Stimulated activated memory B cell treated with anti-CD40 and anti-IgM and Interleukin-4, amounts not matched to agents 10 μg/mL and 1 μg/mL and 100 μg/mL, for 72 hours (primary cell): ENCODE results near the gene APH1A.
"Not testable (repeated sequence)": the region's sequence is repeated elsewhere in the genome, so short reads cannot be mapped to it uniquely, and the experiment has no call there.

Experiments
- ATAC-seq: fragments of 150-1000 bp; cut with Tn5 transposase; 2 replicates; pipeline ENCODE4 v1.10.0; 2021
- H3K27ac Mint-ChIP-seq: one replicate; pipeline ENCODE4 v1.8.0; 2022; ENCODE audit warnings: mild to moderate bottlenecking, mixed read lengths
- H3K27me3 Mint-ChIP-seq: one replicate; pipeline ENCODE4 v1.8.0; 2022; ENCODE audit warnings: mixed read lengths
- H3K36me3 Mint-ChIP-seq: one replicate; pipeline ENCODE4 v1.8.0; 2022; ENCODE audit warnings: mixed read lengths
- H3K4me1 Mint-ChIP-seq: one replicate; pipeline ENCODE4 v1.8.0; 2022; ENCODE audit warnings: mixed read lengths
- H3K4me3 Mint-ChIP-seq: one replicate; pipeline ENCODE4 v1.8.0; 2022; ENCODE audit warnings: mild to moderate bottlenecking, moderate library complexity, mixed read lengths
- H3K9me3 Mint-ChIP-seq: one replicate; pipeline ENCODE4 v1.8.0; 2022; ENCODE audit warnings: mixed read lengths

Gene APH1A

DNA sequence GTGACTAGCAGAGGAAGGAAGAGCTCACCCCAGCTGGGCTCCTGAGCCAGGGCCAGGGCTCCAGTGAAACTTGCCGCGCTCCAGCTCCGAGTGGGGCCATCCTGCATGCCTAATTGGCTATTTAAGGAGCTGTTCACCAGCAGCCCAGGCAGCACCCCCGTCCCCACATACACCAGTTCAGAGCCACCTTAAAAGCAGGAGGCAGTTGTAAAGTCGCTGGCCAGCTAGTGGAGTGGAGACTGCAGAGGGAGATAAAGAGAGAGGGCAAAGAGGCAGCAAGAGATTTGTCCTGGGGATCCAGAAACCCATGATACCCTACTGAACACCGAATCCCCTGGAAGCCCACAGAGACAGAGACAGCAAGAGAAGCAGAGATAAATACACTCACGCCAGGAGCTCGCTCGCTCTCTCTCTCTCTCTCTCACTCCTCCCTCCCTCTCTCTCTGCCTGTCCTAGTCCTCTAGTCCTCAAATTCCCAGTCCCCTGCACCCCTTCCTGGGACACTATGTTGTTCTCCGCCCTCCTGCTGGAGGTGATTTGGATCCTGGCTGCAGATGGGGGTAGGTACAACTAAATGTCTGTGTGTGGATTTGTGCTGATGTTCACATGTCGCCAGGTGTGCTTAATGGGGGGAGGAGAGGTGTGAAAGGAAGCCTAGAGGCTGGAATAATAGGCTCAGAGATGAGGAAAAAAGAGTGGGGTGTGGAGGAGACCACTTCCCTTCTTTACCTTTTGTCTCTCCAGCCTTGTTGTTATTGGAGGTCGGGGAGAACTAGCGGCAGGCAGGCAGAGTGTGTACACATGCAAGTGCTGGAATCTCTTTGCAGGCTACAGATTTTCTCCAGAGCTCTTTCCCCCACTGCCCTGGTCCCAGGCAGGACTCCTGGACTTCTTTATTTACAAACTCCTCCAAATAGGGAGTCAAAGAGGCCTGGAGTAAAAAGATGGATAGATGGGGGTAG is 10.9 kb downstream of the APH1A start, which contains the start of gene CA14:
Gene CA14 (plus strand): TSS at position 151 of the 962 bp plus-strand sequence. CDS start 355 bp downstream, at position 506.
- Mint-ChIP-seq H3K4me3 (no peak within 1 kb of the TSS), H3K4me1 (peaks cover 24% of the 10 kb centered on the region), H3K27me3 (peaks cover 44% of the 10 kb centered on the region), H3K9me3 (no peaks in the 10 kb centered on the region), H3K36me3 (no peaks in the 10 kb centered on the region), H3K27ac (peak within 1 kb of the TSS; percentile 18)
- no peak for ATAC-seq

DNA sequence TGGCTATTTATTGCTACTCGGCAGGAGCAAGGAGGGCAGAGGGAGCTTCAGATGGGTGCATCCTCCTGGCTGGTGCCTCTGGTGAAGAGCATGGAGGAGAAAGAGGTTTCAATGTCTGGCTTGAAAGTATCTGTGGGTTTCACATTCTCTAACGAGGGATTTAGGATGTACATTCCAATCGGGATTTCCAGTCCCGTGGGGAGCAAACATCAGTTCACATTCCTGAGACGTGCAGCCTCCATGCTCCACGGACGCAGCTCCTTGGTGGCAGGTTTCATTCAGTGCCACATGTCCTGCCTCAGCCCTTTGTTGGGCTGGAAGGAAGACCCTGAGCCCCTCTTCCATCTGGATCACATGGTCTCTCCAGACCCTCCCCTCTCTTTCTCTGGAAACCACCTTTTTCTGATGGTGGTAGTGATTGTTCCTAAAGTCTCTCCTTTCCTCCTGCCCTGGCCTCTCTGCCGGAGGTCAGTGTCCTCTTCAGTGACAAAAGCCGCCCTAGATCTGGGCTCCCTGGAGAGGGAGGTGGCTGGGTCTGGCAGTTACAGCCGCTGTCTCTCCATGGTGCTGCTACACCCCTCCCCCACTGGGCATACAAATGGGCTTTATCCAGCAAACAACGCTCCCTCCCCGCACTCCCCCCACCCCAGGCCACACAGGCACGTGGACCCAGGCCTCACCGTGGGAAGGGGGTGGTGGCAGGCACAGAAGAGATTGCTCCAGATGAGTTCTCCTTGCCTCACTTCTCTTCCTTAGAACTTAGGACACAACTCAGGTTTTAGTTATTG is 12.1 kb downstream of the APH1A start:
- Mint-ChIP-seq H3K27me3 (peaks cover 44% of the 10 kb centered on the region), H3K4me3 (no peak overlapping the region), H3K4me1 (peaks cover 24% of the 10 kb centered on the region), H3K36me3 (no peaks in the 10 kb centered on the region), H3K27ac (peak overlapping the region; percentile 32), H3K9me3 (no peaks in the 10 kb centered on the region)
- ATAC-seq = no peak

DNA sequence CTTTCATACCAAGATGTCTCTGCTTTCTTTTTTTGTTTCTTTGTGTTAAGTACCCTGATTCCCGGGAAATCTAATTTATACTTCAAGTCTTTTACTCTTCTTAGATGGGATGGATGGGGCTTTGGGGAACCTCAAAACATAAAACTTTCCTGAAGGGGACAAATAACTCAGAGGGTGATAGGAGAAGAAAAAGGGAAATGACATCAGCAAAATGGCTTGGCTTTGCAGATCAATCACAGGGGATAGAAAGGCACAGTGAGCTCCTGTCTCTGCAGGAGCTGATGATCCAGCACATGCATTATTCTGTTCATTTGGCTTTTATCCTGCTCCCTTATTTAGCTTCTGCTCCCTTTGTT is 12.6 kb downstream of the APH1A start:
- Mint-ChIP-seq H3K36me3 (no peaks in the 10 kb centered on the region), H3K27ac (peak overlapping the region; percentile 32), H3K4me3 (peak overlapping the region; percentile 65), H3K27me3 (peaks cover 44% of the 10 kb centered on the region), H3K4me1 (peaks cover 24% of the 10 kb centered on the region), H3K9me3 (no peaks in the 10 kb centered on the region)
- ATAC-seq = no peak

DNA sequence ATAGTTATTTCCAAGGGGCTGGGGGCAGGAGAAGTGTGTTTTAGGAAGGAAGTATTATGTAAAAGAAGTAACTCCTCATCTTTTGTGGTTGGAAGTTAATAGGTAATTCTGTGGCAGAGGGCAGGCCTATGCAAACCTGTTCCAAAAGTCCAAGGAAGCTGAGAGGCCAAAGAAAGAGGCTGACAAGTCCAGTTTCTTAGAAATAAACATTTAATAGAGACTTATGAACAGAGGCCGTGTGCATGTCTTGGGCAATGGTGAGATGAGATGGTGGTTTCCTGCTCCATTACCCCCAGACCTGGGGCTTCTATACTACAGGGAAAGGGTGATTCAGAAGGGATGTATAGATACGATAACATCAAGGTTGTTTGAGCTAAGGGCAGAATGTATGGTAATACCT is 18.9 kb downstream of the APH1A start:
- Mint-ChIP-seq H3K27me3 (peaks cover under 1% of the 10 kb centered on the region), H3K36me3 (no peaks in the 10 kb centered on the region), H3K27ac (no peak overlapping the region), H3K4me1 (no peaks in the 10 kb centered on the region), H3K4me3 (no peak overlapping the region), H3K9me3 (no peaks in the 10 kb centered on the region)
- ATAC-seq = no peak

DNA sequence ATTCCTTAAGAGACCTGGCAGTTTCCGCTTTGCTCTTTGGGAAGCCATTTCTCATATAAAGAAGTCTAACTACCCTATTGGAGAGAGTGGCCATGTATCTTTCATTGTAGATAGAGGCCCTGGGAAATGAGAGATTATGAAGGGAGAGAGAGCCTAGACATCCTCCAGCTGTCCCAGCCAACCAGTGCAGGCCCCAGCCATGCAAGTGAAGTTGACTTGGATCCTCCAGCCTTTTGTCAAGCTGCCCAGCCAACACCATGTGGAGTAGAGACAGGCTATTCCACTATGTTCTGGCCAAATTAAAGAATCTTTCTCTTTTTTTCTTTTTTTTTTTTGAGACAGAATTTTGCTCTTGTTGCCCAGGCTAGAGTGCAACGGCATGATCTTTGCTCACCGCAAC is 25.8 kb downstream of the APH1A start:
- Mint-ChIP-seq H3K27me3 (no peaks in the 10 kb centered on the region), H3K27ac (no peak overlapping the region), H3K36me3 (no peaks in the 10 kb centered on the region), H3K9me3 (no peaks in the 10 kb centered on the region), H3K4me3 (no peak overlapping the region), H3K4me1 (peaks cover 5% of the 10 kb centered on the region)
- ATAC-seq = no peak

DNA sequence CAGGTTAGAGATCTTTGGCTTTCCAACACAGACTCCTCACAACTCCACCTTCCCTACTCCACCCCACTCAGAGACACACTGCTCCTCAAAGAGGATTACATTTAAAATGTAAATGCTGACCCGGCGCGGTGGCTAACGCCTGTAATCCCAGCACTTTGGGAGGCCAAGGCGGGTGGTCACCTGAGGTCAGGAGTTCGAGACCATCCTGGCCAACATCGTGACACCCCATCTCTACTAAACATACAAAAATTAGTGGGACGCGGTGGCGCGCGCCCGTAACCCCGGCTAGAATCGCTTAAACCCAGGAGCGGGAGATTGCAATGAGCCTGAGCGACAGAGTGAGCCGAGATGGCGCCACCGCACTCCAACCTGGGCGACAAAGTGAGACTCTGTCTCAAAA is 31.1 kb downstream of the APH1A start:
- no peak overlapping the region for H3K4me3 Mint-ChIP-seq

DNA sequence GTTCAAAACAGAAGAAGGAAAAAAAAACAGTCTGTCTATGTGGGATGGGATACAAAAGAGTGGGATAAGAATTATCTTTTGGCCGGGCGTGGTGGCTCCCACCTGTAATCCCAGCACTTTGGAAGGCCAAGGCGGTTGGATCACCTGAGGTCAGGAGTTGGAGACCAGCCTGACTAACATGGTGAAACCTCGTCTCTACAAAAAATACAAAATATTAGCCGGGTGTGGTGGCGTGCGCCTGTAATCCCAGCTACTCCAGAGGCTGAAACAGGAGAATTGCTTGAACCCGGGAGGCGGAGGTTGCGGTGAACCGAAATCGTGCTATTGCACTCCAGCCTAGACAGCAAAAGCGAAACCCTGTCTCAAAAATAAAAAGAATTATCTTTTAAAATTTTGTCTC is 31.6 kb downstream of the APH1A start:
- H3K9me3 Mint-ChIP-seq, H3K36me3 Mint-ChIP-seq, H3K27ac Mint-ChIP-seq, H3K27me3 Mint-ChIP-seq, H3K4me3 Mint-ChIP-seq, ATAC-seq: not testable (repeated sequence)
- H3K4me1 Mint-ChIP-seq = peaks cover 27% of the 10 kb centered on the region

More for the DNA sequence above, 31.1 kb downstream of the APH1A start:
- H3K27me3 Mint-ChIP-seq = no peaks in the 10 kb centered on the region
- no peaks in the 10 kb centered on the region for H3K36me3 Mint-ChIP-seq
- H3K9me3 Mint-ChIP-seq = no peaks in the 10 kb centered on the region
- H3K27ac Mint-ChIP-seq = no peak overlapping the region
- H3K4me1 Mint-ChIP-seq = peaks cover 25% of the 10 kb centered on the region
- ATAC-seq = no peak

DNA sequence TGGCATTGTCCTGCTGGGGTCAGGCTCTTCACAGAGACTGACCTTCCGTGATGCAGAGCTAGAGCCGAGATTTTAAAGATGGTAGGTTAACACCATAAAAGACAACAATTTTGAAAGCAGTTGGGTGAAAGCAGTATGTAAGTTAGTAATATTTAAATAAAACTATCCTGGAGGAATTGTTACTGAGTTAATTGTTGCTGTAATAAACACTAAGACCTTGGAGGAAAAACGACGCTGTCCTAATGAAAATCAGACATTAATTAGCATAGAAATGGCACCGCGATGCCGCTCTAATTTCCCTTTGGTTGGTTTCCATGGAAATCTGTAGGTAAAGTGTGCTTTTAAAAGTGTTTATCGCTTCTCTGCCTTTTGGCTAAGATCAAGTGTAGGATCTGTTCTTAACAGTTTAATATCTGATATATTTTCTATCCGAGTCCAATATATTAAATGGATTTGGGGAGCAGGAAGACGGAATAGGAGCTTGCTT is 32.2 kb downstream of the APH1A start:
- Mint-ChIP-seq H3K36me3 (no peaks in the 10 kb centered on the region), H3K9me3 (no peaks in the 10 kb centered on the region), H3K4me3 (no peak overlapping the region), H3K4me1 (peaks cover 27% of the 10 kb centered on the region), H3K27me3 (no peaks in the 10 kb centered on the region), H3K27ac (no peak overlapping the region)
- no peak for ATAC-seq

DNA sequence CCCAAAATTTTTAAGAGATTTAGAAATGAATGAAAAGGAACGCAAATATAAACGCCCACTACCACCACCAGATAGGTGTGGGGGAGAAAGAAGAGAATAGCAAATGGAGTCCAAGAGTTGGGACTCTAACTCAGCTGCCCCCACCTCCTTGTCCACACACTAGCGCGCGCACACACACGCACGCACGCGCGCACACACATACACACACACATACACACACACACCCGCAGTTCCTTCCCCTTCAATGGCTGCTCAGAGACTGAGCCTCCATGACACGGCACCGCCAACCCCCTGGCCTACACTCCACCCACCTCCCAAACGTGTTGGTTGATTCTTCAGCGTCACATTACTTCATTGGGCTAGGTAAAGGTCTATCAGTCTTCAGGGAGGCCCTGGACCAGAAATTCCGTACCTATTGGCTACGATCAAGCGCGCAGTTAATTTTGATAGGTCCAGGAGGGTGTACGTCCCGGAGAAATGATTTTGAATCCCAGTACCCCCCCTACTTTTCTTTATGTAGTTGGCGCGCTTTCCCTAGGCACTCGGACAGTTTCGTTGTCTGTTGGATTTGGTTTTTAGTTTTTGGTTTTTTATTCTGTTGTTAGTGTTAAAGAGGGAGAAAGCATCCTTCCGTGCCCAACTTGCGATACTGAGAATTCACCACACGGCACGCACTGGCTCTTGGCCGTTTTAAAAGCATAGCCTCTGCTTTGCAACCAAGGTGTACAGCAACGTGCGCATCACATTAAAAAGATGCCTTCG is 32.8 kb downstream of the APH1A start, which contains the start of gene ANP32E:
Gene ANP32E (minus strand): TSS at position 261 of the 762 bp plus-strand sequence. CDS start 326 bp downstream, outside the sequence.
- peaks cover 27% of the 10 kb centered on the region for H3K4me1 Mint-ChIP-seq
- ATAC-seq = peak; percentile 96
- H3K36me3 Mint-ChIP-seq = no peaks in the 10 kb centered on the region
- H3K27me3 Mint-ChIP-seq = no peaks in the 10 kb centered on the region
- no peak within 1 kb of the TSS for H3K4me3 Mint-ChIP-seq
- H3K27ac Mint-ChIP-seq = no peak within 1 kb of the TSS
- H3K9me3 Mint-ChIP-seq = no peaks in the 10 kb centered on the region

DNA sequence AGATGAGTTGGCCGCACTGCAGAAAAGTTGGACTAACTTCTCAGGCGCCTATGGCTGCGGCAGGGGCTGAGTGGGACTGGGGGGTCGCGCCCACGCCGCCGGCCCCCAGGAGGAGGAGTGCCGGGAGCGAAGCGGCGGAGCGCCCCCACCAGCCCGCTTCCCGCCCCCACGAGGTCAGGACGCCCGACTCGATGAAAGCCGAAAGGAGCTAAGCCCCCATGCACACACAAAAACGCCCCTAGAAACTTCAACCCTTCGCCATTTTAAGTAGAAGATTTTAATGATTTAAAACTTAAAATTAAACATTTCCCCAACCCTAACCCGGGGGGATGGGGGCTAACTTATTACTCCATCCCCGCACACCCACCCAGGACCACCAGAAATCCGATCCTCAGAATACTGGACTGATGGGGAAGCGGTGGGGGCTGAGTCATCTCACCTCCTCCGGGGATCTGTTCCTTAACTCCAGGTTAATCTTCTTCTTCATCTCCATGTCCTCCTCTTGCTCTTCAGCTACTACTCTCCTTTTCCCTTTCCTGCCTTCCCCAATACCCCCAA is 33.4 kb downstream of the APH1A start:
- peak; percentile 2 for ATAC-seq
- no peaks in the 10 kb centered on the region for H3K9me3 Mint-ChIP-seq
- H3K36me3 Mint-ChIP-seq = peaks cover 5% of the 10 kb centered on the region
- no peaks in the 10 kb centered on the region for H3K27me3 Mint-ChIP-seq
- no peak overlapping the region for H3K4me3 Mint-ChIP-seq
- H3K27ac Mint-ChIP-seq = no peak overlapping the region
- H3K4me1 Mint-ChIP-seq = peaks cover 27% of the 10 kb centered on the region

DNA sequence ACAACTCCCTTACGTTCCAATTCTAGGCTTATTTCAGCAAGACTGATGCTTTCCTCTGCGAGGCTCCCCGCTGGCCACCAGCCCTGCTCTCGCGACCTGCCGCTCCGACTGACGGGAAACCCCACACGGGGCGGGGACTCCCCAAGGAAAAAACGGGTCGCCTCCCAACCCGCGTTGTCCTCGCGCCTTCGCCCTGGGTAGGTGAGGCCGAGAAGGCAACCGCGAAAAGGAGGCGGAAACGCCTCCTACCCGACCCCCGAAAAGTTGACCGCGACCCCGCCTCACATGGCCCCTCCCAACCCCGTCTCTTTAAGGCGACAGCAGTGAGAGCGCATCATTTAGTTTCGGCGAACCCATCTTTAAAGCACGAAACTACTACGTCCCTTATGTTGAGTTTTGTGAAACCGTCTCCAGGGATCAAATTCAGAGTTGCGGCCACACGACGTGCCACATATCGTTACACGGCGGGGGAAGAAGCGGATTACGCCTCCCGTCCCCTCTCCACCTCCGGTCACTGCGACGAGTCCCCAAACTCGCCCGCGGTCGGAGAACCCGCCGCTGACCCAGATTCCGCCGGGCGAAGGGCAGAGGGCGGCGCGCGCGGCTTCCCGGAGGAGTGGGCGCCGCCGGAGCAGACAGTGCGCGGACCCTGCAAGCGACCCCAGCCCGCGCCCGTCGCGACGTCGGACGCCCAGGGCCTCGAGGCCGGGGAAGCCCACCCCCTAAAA is 34.1 kb downstream of the APH1A start:
- Mint-ChIP-seq H3K4me3 (no peak overlapping the region), H3K27ac (no peak overlapping the region), H3K36me3 (peaks cover 5% of the 10 kb centered on the region), H3K27me3 (no peaks in the 10 kb centered on the region), H3K4me1 (peaks cover 27% of the 10 kb centered on the region), H3K9me3 (no peaks in the 10 kb centered on the region)
- peak; percentile 80 for ATAC-seq

DNA sequence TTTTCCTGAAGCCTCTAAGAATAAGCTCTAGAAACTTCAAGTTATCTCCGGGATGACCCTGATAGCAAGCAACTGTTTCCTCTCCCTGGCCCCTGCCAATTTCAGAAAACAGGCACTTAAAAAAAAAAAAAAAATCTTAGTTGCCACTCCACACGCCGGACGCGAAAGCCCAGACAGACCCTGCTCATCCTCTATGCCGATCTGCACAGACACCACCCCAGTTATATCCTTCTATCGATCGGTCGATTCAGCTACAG is 34.6 kb downstream of the APH1A start:
- Mint-ChIP-seq H3K27ac (no peak overlapping the region), H3K4me1 (peaks cover 27% of the 10 kb centered on the region)
- ATAC-seq = no peak

DNA sequence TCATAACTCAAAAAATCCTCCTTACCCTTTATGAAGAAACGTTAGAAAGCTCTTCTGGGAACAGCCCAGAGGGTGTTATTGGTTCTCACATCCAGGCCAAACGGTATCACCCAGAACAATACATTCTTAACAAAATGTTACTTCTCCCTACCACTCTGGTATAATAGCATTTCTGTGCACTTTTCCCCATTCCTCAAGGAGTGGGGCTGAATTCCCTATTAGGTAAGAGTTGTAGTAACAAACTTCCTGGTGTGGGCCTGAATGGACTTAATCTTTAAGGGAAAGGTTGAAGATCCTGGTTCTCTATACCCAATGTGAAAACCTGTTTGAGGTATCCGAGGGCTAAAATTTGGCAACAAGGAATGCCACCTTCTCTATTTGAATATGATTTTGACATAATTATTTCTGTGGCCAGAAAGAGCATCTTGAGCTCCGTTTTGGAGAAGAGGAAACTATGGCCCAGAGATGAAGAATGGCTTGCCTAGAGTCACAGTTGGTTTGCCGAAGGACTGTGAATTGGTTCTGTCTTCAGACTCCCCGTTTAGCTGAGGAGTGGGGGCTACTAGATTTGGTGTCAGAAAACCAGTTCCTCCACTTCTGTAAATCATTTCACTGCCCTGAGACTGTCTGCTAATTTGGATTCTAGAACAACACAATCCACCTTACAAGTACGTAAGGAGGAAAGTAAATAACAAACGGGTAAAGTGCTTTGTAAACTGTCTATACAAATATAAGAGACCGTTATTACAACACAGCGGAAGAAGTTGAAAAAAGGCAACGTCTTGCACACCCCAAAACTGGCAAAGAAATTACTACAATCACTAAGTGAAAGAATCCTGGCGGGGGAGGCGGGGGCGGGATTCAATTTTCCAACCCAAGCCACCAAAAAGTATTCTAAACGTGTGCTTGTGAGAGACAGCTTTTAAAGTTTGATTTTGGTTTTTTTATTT is 35.2 kb downstream of the APH1A start:
- H3K9me3 Mint-ChIP-seq = no peaks in the 10 kb centered on the region
- H3K36me3 Mint-ChIP-seq = peaks cover 15% of the 10 kb centered on the region
- no peak overlapping the region for H3K4me3 Mint-ChIP-seq

More for the DNA sequence above, 34.6 kb downstream of the APH1A start:
- no peak overlapping the region for H3K4me3 Mint-ChIP-seq
- peaks cover 9% of the 10 kb centered on the region for H3K36me3 Mint-ChIP-seq
- H3K9me3 Mint-ChIP-seq = no peaks in the 10 kb centered on the region
- no peaks in the 10 kb centered on the region for H3K27me3 Mint-ChIP-seq

More for the DNA sequence above, 35.2 kb downstream of the APH1A start:
- peaks cover 27% of the 10 kb centered on the region for H3K4me1 Mint-ChIP-seq
- H3K27me3 Mint-ChIP-seq = no peaks in the 10 kb centered on the region
- no peak for ATAC-seq
- H3K27ac Mint-ChIP-seq = no peak overlapping the region
